Fibroblast of lung (primary cell): ENCODE results near the gene KSR2. TPM values are rescaled to one million over a fixed set of nuclear protein-coding genes. Genes with fewer than 3 reads are reported as not detected.

Experiments
- DNase-seq, 2 donors: peaks; one replicate each; pipeline versions ENCODE4 v3.0.0 to v3.0.0-alpha.2; 2010; ENCODE audit warnings: low read depth in 2 of 2
- H2AFZ ChIP-seq: 2 replicates; pipeline ENCODE4 v1.5.1; 2012; ENCODE audit warnings: low read length, control low read depth, inconsistent platforms
- H3K27ac ChIP-seq: 2 replicates; pipeline ENCODE4 v1.5.1; 2011; ENCODE audit warnings: low read length, control low read depth; ENCODE audit not compliant: insufficient read depth
- H3K27me3 ChIP-seq: 2 replicates; pipeline ENCODE4 v1.5.1; 2011; ENCODE audit warnings: mild to moderate bottlenecking, low read length; ENCODE audit not compliant: control insufficient read depth, insufficient read depth
- H3K36me3 ChIP-seq: 2 replicates; pipeline ENCODE4 v1.5.1; 2011; ENCODE audit warnings: low read length; ENCODE audit not compliant: control insufficient read depth, insufficient read depth
- H3K4me1 ChIP-seq: 2 replicates; pipeline ENCODE4 v1.5.1; 2011; ENCODE audit warnings: low read length; ENCODE audit not compliant: control insufficient read depth, insufficient read depth; ENCODE audit errors: extremely low read depth
- H3K4me2 ChIP-seq: 2 replicates; pipeline ENCODE4 v1.5.1; 2011; ENCODE audit warnings: low read length, control low read depth; ENCODE audit not compliant: insufficient read depth; ENCODE audit errors: extremely low read depth
- H3K4me3 ChIP-seq, 4 experiments: fragments of 200-600 bp in 1 of 4; sonication (generic) in 1 of 4; replicated peaks in 1 of 4; 2 replicates each; pipeline ENCODE4 v1.5.1; 2011 to 2016; ENCODE audit warnings: low read length in 4 of 4, low read depth in 3 of 4, mild to moderate bottlenecking in 3 of 4, control low read depth in 2 of 4, inconsistent platforms in 1 of 4, mixed read lengths in 1 of 4; ENCODE audit not compliant: insufficient read depth in 1 of 4; ENCODE audit errors: control extremely low read depth in 1 of 4
- H3K79me2 ChIP-seq: 2 replicates; pipeline ENCODE4 v1.5.1; 2012; ENCODE audit warnings: mild to moderate bottlenecking, low read length, inconsistent platforms; ENCODE audit not compliant: control insufficient read depth, insufficient read depth
- H3K9ac ChIP-seq: 2 replicates; pipeline ENCODE4 v1.5.1; 2011; ENCODE audit warnings: mild to moderate bottlenecking, low read length, control low read depth; ENCODE audit not compliant: insufficient read depth
- H3K9me3 ChIP-seq: 2 replicates; pipeline ENCODE4 v1.5.1; 2012; ENCODE audit warnings: low read depth, low read length; ENCODE audit not compliant: control insufficient read depth, insufficient read depth
- H4K20me1 ChIP-seq: 2 replicates; pipeline ENCODE4 v1.5.1; 2011; ENCODE audit warnings: low read length; ENCODE audit not compliant: control insufficient read depth, insufficient read depth; ENCODE audit errors: extremely low read depth
- CTCF ChIP-seq, 2 donors: IDR thresholded peaks in 1 of 2; conservative IDR thresholded peaks in 1 of 2; 1 replicate in 1 of 2; 2 replicates in 1 of 2; pipeline ENCODE4 v1.5.1; 2011 to 2012; ENCODE audit warnings: low read length in 2 of 2, control low read depth in 1 of 2, inconsistent platforms in 1 of 2, low read depth in 1 of 2, mild to moderate bottlenecking in 1 of 2
- EZH2 ChIP-seq: IDR thresholded peaks from 2 replicates; pipeline ENCODE4 v1.5.1; 2012; ENCODE audit warnings: low read length, control low read depth, mild to moderate bottlenecking; ENCODE audit errors: missing control alignments
- polyA plus RNA-seq, 2 donors: library from polyadenylated mRNA; depleted of rRNA in 1 of 2; stranded (reverse) in 1 of 2; unstranded in 1 of 2; fragments of >200 nt; gene quantifications; 2 replicates each; pipeline ENCODE4 v1.2.1, GENCODE V29; 2011 to 2012; ENCODE audit warnings: missing spikeins in 1 of 2
- total RNA-seq: library from RNA; depleted of rRNA; stranded (reverse); fragments of >200 nt; gene quantifications from 2 replicates; pipeline ENCODE4 v1.2.1, GENCODE V29; 2014

Gene KSR2
- total and polyA plus RNA-seq, 2 donors (not counting 1 experiment from before 2014, with no cell fraction given): not detected

GRCh38 chr12:117649796-117650195 lies 319.0 kb downstream of the KSR2 start:
- TF ChIP-seq EZH2 (no peak), CTCF (conservative IDR thresholded peaks at IDR 0.05 in 1 of 2, IDR thresholded peaks at IDR 0.05 in 1 of 2; ENCODE audit: low read depth in 1 of 2, low read length in 2 of 2) (no peak)

GRCh38 chr12:117646520-117646919 lies 322.3 kb downstream of the KSR2 start:
- no peak overlapping the region for H3K9ac ChIP-seq
- no peaks in the 10 kb centered on the region for H3K4me1 ChIP-seq
- H3K9me3 ChIP-seq: no peaks in the 10 kb centered on the region
- H3K27ac ChIP-seq: no peak overlapping the region
- no peak overlapping the region for H3K4me2 ChIP-seq
- no peak for TF ChIP-seq CTCF (conservative IDR thresholded peaks at IDR 0.05 in 1 of 2, IDR thresholded peaks at IDR 0.05 in 1 of 2; ENCODE audit: low read depth in 1 of 2, low read length in 2 of 2)
- no peak for TF ChIP-seq EZH2
- H2AFZ ChIP-seq: no peak overlapping the region
- H3K4me3 ChIP-seq: no peak overlapping the region
- no peaks in the 10 kb centered on the region for H3K27me3 ChIP-seq
- no peaks in the 10 kb centered on the region for H3K79me2 ChIP-seq
- no peak for DNase-seq
- H4K20me1 ChIP-seq: no peaks in the 10 kb centered on the region
- H3K36me3 ChIP-seq: no peaks in the 10 kb centered on the region

More at GRCh38 chr12:117649796-117650195, 319.0 kb downstream of the KSR2 start:
- Histone ChIP-seq H3K27me3 (no peaks in the 10 kb centered on the region), H4K20me1 (no peaks in the 10 kb centered on the region), H3K27ac (no peak overlapping the region), H3K4me3 (no peak overlapping the region), H3K9ac (no peak overlapping the region), H2AFZ (no peak overlapping the region), H3K4me1 (no peaks in the 10 kb centered on the region), H3K36me3 (no peaks in the 10 kb centered on the region), H3K4me2 (no peak overlapping the region), H3K9me3 (no peaks in the 10 kb centered on the region), H3K79me2 (no peaks in the 10 kb centered on the region)
- no peak for DNase-seq

- no peak overlapping the region for H3K27ac ChIP-seq
- no peaks in the 10 kb centered on the region for H3K4me1 ChIP-seq
- no peak for TF ChIP-seq CTCF (conservative IDR thresholded peaks at IDR 0.05 in 1 of 2, IDR thresholded peaks at IDR 0.05 in 1 of 2; ENCODE audit: low read depth in 1 of 2, low read length in 2 of 2)
- TF ChIP-seq EZH2: no peak
- H4K20me1 ChIP-seq: no peaks in the 10 kb centered on the region
- no peak overlapping the region for H2AFZ ChIP-seq
- H3K9ac ChIP-seq: no peak overlapping the region
- H3K4me3 ChIP-seq: no peak overlapping the region
- H3K36me3 ChIP-seq: no peaks in the 10 kb centered on the region
- H3K4me2 ChIP-seq: no peak overlapping the region
- no peaks in the 10 kb centered on the region for H3K27me3 ChIP-seq
- no peaks in the 10 kb centered on the region for H3K9me3 ChIP-seq
- H3K79me2 ChIP-seq: no peaks in the 10 kb centered on the region
- DNase-seq: no peak
These were observed 323.3 kb downstream of the KSR2 start for GRCh38 chr12:117645473-117645872.
